ENCODE data around the gene ADAM33. TPM values are rescaled to one million over a fixed set of nuclear protein-coding genes. Genes with fewer than 3 reads are reported as not detected.
A peak's percentile ranks its signal among the peaks of the same experiment; 100 is the strongest.

The ADAM33 gene
- total and polyA plus RNA-seq, 2 of the 13 experiments (the other 11 are each of a cell fraction or from before 2014, with no cell fraction given) = not detected

GRCh38 chr20:3658716-3659491 is 22.9 kb downstream of the ADAM33 start (continued):
- no peak for TF ChIP-seq EP300 (IDR thresholded peaks at IDR 0.05; ENCODE audit: low read depth in 2 of 2, low read length in 2 of 2)
- 0 out of 2 replicates have a peak, but pooled peaks have one; percentile 20 for TF ChIP-seq EP300 (CRISPR knock-in tag; IDR thresholded peaks at IDR 0.05; ENCODE audit: borderline replicate concordance)
- TF ChIP-seq FOXP4 (CRISPR knock-in tag; IDR thresholded peaks at IDR 0.05) = peak; percentile 49
- TF ChIP-seq ZBTB40 (IDR thresholded peaks at IDR 0.05) = no peak
- TF ChIP-seq ZBTB40 (CRISPR knock-in tag; IDR thresholded peaks at IDR 0.05) = no peak; the same call in 1 of the 2 replicates
- peak; percentile 48 for TF ChIP-seq FOSL2 (CRISPR knock-in tag; IDR thresholded peaks at IDR 0.05)
- peak; percentile 63; the same call in 1 of the 2 replicates for TF ChIP-seq POLR2AphosphoS5 (IDR thresholded peaks at IDR 0.05; ENCODE audit: low read depth, low read length)
- 0 out of 2 replicates have a peak, but pooled peaks have one; percentile 14 for TF ChIP-seq THAP9 (CRISPR knock-in tag; IDR thresholded peaks at IDR 0.05; ENCODE audit: borderline replicate concordance)
- 0 out of 2 replicates have a peak, but pooled peaks have one; percentile 83 for TF ChIP-seq ZNF44 (CRISPR knock-in tag; IDR thresholded peaks at IDR 0.05)
- TF ChIP-seq ESRRA (CRISPR knock-in tag; IDR thresholded peaks at IDR 0.05; ENCODE audit: low read depth) = peak; percentile 58; the same call in 1 of the 2 replicates
- TF ChIP-seq BATF2 (CRISPR knock-in tag; IDR thresholded peaks at IDR 0.05) = no peak
